ENCODE data around the gene KIAA1586.

- TF ChIP-seq, protein P1, sequence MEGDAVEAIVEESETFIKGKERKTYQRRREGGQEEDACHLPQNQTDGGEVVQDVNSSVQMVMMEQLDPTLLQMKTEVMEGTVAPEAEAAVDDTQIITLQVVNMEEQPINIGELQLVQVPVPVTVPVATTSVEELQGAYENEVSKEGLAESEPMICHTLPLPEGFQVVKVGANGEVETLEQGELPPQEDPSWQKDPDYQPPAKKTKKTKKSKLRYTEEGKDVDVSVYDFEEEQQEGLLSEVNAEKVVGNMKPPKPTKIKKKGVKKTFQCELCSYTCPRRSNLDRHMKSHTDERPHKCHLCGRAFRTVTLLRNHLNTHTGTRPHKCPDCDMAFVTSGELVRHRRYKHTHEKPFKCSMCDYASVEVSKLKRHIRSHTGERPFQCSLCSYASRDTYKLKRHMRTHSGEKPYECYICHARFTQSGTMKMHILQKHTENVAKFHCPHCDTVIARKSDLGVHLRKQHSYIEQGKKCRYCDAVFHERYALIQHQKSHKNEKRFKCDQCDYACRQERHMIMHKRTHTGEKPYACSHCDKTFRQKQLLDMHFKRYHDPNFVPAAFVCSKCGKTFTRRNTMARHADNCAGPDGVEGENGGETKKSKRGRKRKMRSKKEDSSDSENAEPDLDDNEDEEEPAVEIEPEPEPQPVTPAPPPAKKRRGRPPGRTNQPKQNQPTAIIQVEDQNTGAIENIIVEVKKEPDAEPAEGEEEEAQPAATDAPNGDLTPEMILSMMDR (IDR thresholded peaks at IDR 0.05), result no peak
- TF ChIP-seq POLR2A (IDR thresholded peaks at IDR 0.05), result no peak
These were observed 39.0 kb downstream of the KIAA1586 start for GRCh38 chr6:57085471-57085870.
